Measurements from ENCODE around the gene FSTL5. TPM values are rescaled to one million over a fixed set of nuclear protein-coding genes. Genes with fewer than 3 reads are reported as not detected.

Gene FSTL5
- total RNA-seq, 4 donors from 2014 or later: 0.33 to 1.1 TPM; not detected in 2

GRCh38 chr4:161505141-161505540 is 658.7 kb downstream of the FSTL5 start:
- Histone ChIP-seq H3K4me3 (replicated peaks in 1 of 3) (no peak overlapping the region), H3K27me3 (no peaks in the 10 kb centered on the region), H3K36me3 (no peaks in the 10 kb centered on the region), H3K9me3 (no peaks in the 10 kb centered on the region), H3K4me1 (no peaks in the 10 kb centered on the region), H3K27ac (no peak overlapping the region)
- intact Hi-C loops (cut with DNase I): no loop called here
- no peak for DNase-seq
- 90 to 91% methylated on average over 3 of the region's 3 CpGs for WGBS, 2 donors
- no peak for TF ChIP-seq POLR2A (IDR thresholded peaks at IDR 0.05)
- TF ChIP-seq, protein P1, sequence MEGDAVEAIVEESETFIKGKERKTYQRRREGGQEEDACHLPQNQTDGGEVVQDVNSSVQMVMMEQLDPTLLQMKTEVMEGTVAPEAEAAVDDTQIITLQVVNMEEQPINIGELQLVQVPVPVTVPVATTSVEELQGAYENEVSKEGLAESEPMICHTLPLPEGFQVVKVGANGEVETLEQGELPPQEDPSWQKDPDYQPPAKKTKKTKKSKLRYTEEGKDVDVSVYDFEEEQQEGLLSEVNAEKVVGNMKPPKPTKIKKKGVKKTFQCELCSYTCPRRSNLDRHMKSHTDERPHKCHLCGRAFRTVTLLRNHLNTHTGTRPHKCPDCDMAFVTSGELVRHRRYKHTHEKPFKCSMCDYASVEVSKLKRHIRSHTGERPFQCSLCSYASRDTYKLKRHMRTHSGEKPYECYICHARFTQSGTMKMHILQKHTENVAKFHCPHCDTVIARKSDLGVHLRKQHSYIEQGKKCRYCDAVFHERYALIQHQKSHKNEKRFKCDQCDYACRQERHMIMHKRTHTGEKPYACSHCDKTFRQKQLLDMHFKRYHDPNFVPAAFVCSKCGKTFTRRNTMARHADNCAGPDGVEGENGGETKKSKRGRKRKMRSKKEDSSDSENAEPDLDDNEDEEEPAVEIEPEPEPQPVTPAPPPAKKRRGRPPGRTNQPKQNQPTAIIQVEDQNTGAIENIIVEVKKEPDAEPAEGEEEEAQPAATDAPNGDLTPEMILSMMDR (IDR thresholded peaks at IDR 0.05): no peak

- Histone ChIP-seq H3K4me3 (replicated peaks in 1 of 3) (no peak overlapping the region), H3K27ac (no peak overlapping the region), H3K4me1 (no peaks in the 10 kb centered on the region), H3K9me3 (no peaks in the 10 kb centered on the region), H3K27me3 (no peaks in the 10 kb centered on the region), H3K36me3 (no peaks in the 10 kb centered on the region)
- intact Hi-C loops (cut with DNase I): no loop called here
- no peak for TF ChIP-seq POLR2A (IDR thresholded peaks at IDR 0.05)
- TF ChIP-seq, protein P1 (IDR thresholded peaks at IDR 0.05): no peak
- DNase-seq: no peak
Observed at GRCh38 chr4:161498155-161498554, 665.6 kb downstream of the FSTL5 start.

GRCh38 chr4:161486461-161486860 is 677.3 kb downstream of the FSTL5 start:
- intact Hi-C loops (cut with DNase I): no loop called here
- no peaks in the 10 kb centered on the region for H3K9me3 ChIP-seq
- TF ChIP-seq POLR2A (IDR thresholded peaks at IDR 0.05): no peak
- no peaks in the 10 kb centered on the region for H3K27me3 ChIP-seq
- H3K4me1 ChIP-seq: no peaks in the 10 kb centered on the region
- no peak for DNase-seq
- no peak overlapping the region for H3K27ac ChIP-seq
- no peak overlapping the region for H3K4me3 ChIP-seq (replicated peaks in 1 of 3)
- no peaks in the 10 kb centered on the region for H3K36me3 ChIP-seq
- WGBS, 2 donors: 67 to 72% methylated on average over 1 of the region's 1 CpG

DNA sequence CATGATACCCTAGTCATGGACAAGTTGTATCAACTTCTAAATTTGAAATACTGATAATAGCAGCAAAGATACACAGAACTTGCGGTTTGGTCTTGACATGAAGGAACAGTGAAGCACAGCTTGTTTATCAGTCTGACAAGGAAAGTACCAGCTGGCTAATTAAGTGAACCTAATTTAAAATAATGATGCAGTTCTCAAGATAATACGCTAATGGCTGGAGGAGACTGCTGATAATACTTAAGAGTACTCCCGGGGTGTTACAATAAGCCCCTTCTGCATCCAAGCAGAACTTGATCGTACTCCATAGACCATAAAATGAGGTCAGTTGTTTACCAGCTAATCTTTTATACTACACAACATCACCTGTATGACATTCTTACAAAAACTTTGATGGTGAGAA is 697.5 kb downstream of the FSTL5 start:
- TF ChIP-seq, protein P1 (IDR thresholded peaks at IDR 0.05): no peak
- TF ChIP-seq POLR2A (IDR thresholded peaks at IDR 0.05): no peak
- Histone ChIP-seq H3K4me1 (no peaks in the 10 kb centered on the region), H3K36me3 (no peaks in the 10 kb centered on the region), H3K27me3 (no peaks in the 10 kb centered on the region), H3K27ac (no peak overlapping the region), H3K9me3 (no peaks in the 10 kb centered on the region), H3K4me3 (replicated peaks in 1 of 3) (no peak overlapping the region)
- DNase-seq: no peak
- WGBS, 2 donors: 74 to 85% methylated on average over 4 of the region's 4 CpGs
- intact Hi-C loops (cut with DNase I): no loop called here

- H3K27me3 ChIP-seq: no peaks in the 10 kb centered on the region
- WGBS, 2 donors: 75 to 81% methylated on average over 2 of the region's 2 CpGs
- intact Hi-C loops (cut with DNase I): no loop called here
- H3K4me1 ChIP-seq: no peaks in the 10 kb centered on the region
- TF ChIP-seq, protein P1 (IDR thresholded peaks at IDR 0.05): no peak
- TF ChIP-seq POLR2A (IDR thresholded peaks at IDR 0.05): no peak
- H3K4me3 ChIP-seq (replicated peaks in 1 of 3): no peak overlapping the region
- H3K9me3 ChIP-seq: no peaks in the 10 kb centered on the region
- H3K36me3 ChIP-seq: no peaks in the 10 kb centered on the region
- DNase-seq: no peak
- H3K27ac ChIP-seq: no peak overlapping the region
Observed at GRCh38 chr4:161463436-161463835, 700.4 kb downstream of the FSTL5 start.

- Histone ChIP-seq H3K4me3 (replicated peaks in 1 of 3) (no peak overlapping the region), H3K4me1 (no peaks in the 10 kb centered on the region), H3K27me3 (no peaks in the 10 kb centered on the region), H3K9me3 (no peaks in the 10 kb centered on the region), H3K36me3 (no peaks in the 10 kb centered on the region), H3K27ac (no peak overlapping the region)
- intact Hi-C loops (cut with DNase I): no loop called here
- TF ChIP-seq, protein P1 (IDR thresholded peaks at IDR 0.05): no peak
- no peak for TF ChIP-seq POLR2A (IDR thresholded peaks at IDR 0.05)
- DNase-seq: no peak
- 87 to 90% methylated on average over 3 of the region's 3 CpGs for WGBS, 2 donors
Observed at GRCh38 chr4:161457906-161458305, 705.9 kb downstream of the FSTL5 start.
